K562 (cell line): Measurements from ENCODE around the gene RNF41. TPM values are rescaled to one million over a fixed set of nuclear protein-coding genes. Genes with fewer than 3 reads are reported as not detected.

ENCODE experiments used
- ARID2 ChIP-seq: fragments of 450-650 bp; IDR thresholded peaks from 2 replicates; pipeline ENCODE4 v1.6.1; 2017; ENCODE audit warnings: antibody characterized with exemption, mild to moderate bottlenecking
- E2F5 ChIP-seq: sonication (generic); formaldehyde crosslinking; IDR thresholded peaks from 2 replicates; pipeline ENCODE4 v1.8.0; 2022; ENCODE audit warnings: mild to moderate bottlenecking, missing genetic modification reagents
- HNRNPH1 ChIP-seq: fragments of 200-400 bp; formaldehyde crosslinking; optimal IDR thresholded peaks from 2 replicates; pipeline ENCODE3; 2017; ENCODE audit warnings: low read depth, mild to moderate bottlenecking, low read length, moderate library complexity
- NFE2 ChIP-seq: IDR thresholded peaks from 2 replicates; pipeline ENCODE4 v1.6.1; 2014; ENCODE audit warnings: antibody characterized with exemption, low read depth
- RREB1 ChIP-seq: fragments of 250-450 bp; sonication (Bioruptor Pico); IDR thresholded peaks from 2 replicates; pipeline ENCODE4 v1.4.0; 2020
- SIN3B ChIP-seq: fragments of 450-650 bp; IDR thresholded peaks from 2 replicates; pipeline ENCODE4 v1.6.1; 2017; ENCODE audit warnings: low read depth, mild to moderate bottlenecking, moderate library complexity
- SMAD4 ChIP-seq: fragments of 250-450 bp; sonication (Bioruptor Pico); conservative IDR thresholded peaks from 2 replicates; pipeline ENCODE4 v1.8.0; 2021; ENCODE audit warnings: inconsistent platforms, mild to moderate bottlenecking, moderate library complexity
- SMARCE1 ChIP-seq: fragments of 450-650 bp; IDR thresholded peaks from 2 replicates; pipeline ENCODE4 v1.7.1; 2016; ENCODE audit warnings: mild to moderate bottlenecking
- ZNF121 ChIP-seq: sonication (generic); formaldehyde crosslinking; conservative IDR thresholded peaks from 2 replicates; pipeline ENCODE4 v1.8.0; 2022; ENCODE audit warnings: missing genetic modification reagents
- polyA plus RNA-seq, 8 experiments: library from polyadenylated mRNA; depleted of rRNA in 4 of 8; stranded (reverse) in 5 of 8; unstranded in 3 of 8; fragments of >200 nt; fragmentation: Nextera tagmentation in 2 of 8; fragmentation: Illumina TruSeq in 1 of 8; extraction: Ambion mirVana in 2 of 8; extraction: Trizol in 1 of 8; gene quantifications; 2 replicates each; pipeline versions ENCODE4 v1.2.1 to v1.2.3, GENCODE V29; 2011 to 2014; ENCODE audit warnings: inconsistent platforms in 1 of 8, missing spikeins in 1 of 8
- total RNA-seq, 7 experiments: library from RNA; depleted of rRNA in 6 of 7; stranded (reverse); fragments of >200 nt in 6 of 7; fragmentation: Illumina TruSeq in 2 of 7; extraction: Trizol in 2 of 7; gene quantifications; 2 replicates each; pipeline versions ENCODE4 v1.2.1 to v1.2.3, GENCODE V29; 2011 to 2021; ENCODE audit warnings: low replicate concordance in 1 of 7
- TF ChIP-seq, protein P1 (sequence below): sonication (generic); formaldehyde crosslinking; IDR thresholded peaks from 2 replicates; pipeline ENCODE4 v1.8.0; 2022; ENCODE audit warnings: missing genetic modification reagents, mild to moderate bottlenecking, moderate library complexity, borderline replicate concordance

RNF41 gene
- total and polyA plus RNA-seq, 9 of the 15 experiments (the other 6 are each of a cell fraction or from before 2014, with no cell fraction given) = 28.2 to 46.8 (median 33.8) TPM

- TF ChIP-seq RREB1 (CRISPR knock-in tag) (no peak), SMAD4 (CRISPR knock-in tag) (0 out of 2 replicates have a peak, but pooled peaks have one; percentile 54), HNRNPH1 (no peak), E2F5 (CRISPR knock-in tag) (0 out of 2 replicates have a peak, but pooled peaks have one; percentile 24), SMARCE1 (peak; percentile 20; the same call in 1 of the 2 replicates), NFE2 (0 out of 2 replicates have a peak, but pooled peaks have one; percentile 1), ARID2 (no peak), SIN3B (0 out of 2 replicates have a peak, but pooled peaks have one; percentile 17), ZNF121 (CRISPR knock-in tag) (peak; percentile 87)
- TF ChIP-seq, protein P1, sequence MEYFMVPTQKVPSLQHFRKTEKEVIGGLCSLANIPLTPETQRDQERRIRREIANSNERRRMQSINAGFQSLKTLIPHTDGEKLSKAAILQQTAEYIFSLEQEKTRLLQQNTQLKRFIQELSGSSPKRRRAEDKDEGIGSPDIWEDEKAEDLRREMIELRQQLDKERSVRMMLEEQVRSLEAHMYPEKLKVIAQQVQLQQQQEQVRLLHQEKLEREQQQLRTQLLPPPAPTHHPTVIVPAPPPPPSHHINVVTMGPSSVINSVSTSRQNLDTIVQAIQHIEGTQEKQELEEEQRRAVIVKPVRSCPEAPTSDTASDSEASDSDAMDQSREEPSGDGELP (CRISPR knock-in tag) = peak; percentile 21; the same call in 1 of the 2 replicates
Measured at GRCh38 chr12:56157201-56158028, 64.3 kb downstream of the RNF41 start (continued).
